Measurements from ENCODE around the gene METTL24.
"Not testable (repeated sequence)": the region's sequence is repeated elsewhere in the genome, so short reads cannot be mapped to it uniquely, and the experiment has no call there.

GRCh38 chr6:110350593-110350992 lies 7.6 kb downstream of the METTL24 start:
- TF ChIP-seq, protein P1, sequence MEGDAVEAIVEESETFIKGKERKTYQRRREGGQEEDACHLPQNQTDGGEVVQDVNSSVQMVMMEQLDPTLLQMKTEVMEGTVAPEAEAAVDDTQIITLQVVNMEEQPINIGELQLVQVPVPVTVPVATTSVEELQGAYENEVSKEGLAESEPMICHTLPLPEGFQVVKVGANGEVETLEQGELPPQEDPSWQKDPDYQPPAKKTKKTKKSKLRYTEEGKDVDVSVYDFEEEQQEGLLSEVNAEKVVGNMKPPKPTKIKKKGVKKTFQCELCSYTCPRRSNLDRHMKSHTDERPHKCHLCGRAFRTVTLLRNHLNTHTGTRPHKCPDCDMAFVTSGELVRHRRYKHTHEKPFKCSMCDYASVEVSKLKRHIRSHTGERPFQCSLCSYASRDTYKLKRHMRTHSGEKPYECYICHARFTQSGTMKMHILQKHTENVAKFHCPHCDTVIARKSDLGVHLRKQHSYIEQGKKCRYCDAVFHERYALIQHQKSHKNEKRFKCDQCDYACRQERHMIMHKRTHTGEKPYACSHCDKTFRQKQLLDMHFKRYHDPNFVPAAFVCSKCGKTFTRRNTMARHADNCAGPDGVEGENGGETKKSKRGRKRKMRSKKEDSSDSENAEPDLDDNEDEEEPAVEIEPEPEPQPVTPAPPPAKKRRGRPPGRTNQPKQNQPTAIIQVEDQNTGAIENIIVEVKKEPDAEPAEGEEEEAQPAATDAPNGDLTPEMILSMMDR (conservative IDR thresholded peaks at IDR 0.05 in 1 of 2, IDR thresholded peaks at IDR 0.05 in 1 of 2; ENCODE audit: extremely low read depth in 1 of 2, insufficient read depth in 1 of 2, low read depth in 1 of 2, low read length in 2 of 2), result not testable (repeated sequence)
- TF ChIP-seq EZH2 (IDR thresholded peaks at IDR 0.05; ENCODE audit: borderline replicate concordance, low read length), result not testable (repeated sequence)

Data from mammary epithelial cell (primary cell).